IPS-18a (cell line): Measurements from ENCODE around the gene TAF6L.
"Not testable (repeated sequence)": the region's sequence is repeated elsewhere in the genome, so short reads cannot be mapped to it uniquely, and the experiment has no call there.

ENCODE experiments used
- H3K27ac ChIP-seq: one replicate; pipeline ENCODE4 v1.5.1; 2013; ENCODE audit warnings: low read length
- H3K27me3 ChIP-seq: one replicate; pipeline ENCODE4 v1.6.1; 2013; ENCODE audit warnings: mild to moderate bottlenecking, low read length; ENCODE audit not compliant: control insufficient read depth, insufficient read depth
- H3K36me3 ChIP-seq: one replicate; pipeline ENCODE4 v1.6.1; 2013; ENCODE audit warnings: low read depth, low read length; ENCODE audit not compliant: control insufficient read depth
- H3K4me1 ChIP-seq: one replicate; pipeline ENCODE4 v1.6.1; 2013; ENCODE audit warnings: low read depth, low read length; ENCODE audit not compliant: control insufficient read depth
- H3K4me3 ChIP-seq: one replicate; pipeline ENCODE4 v1.5.1; 2013; ENCODE audit warnings: low read length
- H3K9ac ChIP-seq: one replicate; pipeline ENCODE4 v1.6.1; 2013; ENCODE audit warnings: mild to moderate bottlenecking, low read length, moderate library complexity
- H3K9me3 ChIP-seq: one replicate; pipeline ENCODE4 v1.6.1; 2013; ENCODE audit warnings: low read depth, low read length; ENCODE audit not compliant: control insufficient read depth

TAF6L gene

DNA sequence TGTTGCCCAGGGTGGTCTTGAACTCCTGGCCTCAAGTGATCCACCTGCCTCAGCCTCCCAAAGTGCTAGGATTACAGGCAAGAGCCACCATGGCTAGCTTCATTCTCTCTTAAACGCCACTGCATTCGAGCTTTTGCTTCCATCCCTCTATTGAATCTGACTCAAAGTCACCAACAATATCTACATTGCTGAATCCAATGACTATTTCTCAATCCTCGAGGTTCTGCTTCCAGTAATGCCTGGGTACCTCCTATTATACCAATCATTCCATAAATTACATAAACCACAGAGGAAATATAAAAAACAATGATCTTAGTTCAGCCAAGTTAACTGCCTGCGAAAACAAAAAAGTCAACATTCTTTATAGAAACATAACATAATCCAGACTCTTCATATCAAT lies 45.9 kb downstream of the TAF6L start:
- no peaks in the 10 kb centered on the region for H3K4me1 ChIP-seq
- H3K27ac ChIP-seq: no peak overlapping the region
- H3K36me3 ChIP-seq: peaks cover 12% of the 10 kb centered on the region
- no peak overlapping the region for H3K9ac ChIP-seq
- H3K27me3 ChIP-seq: no peaks in the 10 kb centered on the region
- H3K4me3 ChIP-seq: no peak overlapping the region
- no peaks in the 10 kb centered on the region for H3K9me3 ChIP-seq

DNA sequence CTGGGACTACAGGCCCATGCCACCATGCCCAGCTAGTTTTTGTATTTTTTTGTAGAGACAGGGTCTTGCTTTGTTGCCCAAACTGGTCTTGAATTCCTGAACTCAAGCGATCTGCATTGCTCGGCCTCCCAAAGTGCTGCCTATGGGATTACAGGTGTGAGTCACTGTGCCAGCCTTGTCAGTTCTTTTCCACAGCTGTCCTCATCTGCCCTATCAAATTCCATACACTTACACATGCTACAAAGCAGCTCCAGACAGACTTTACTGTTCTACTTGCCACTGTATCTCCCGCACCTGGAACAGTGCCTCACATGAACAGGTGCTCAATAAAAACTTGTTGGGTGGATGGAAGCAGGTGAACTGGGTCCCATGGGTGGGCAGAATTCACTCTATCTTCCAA lies 52.5 kb downstream of the TAF6L start:
- H3K9ac ChIP-seq: no peak overlapping the region
- peaks cover 51% of the 10 kb centered on the region for H3K36me3 ChIP-seq
- no peaks in the 10 kb centered on the region for H3K27me3 ChIP-seq
- no peaks in the 10 kb centered on the region for H3K9me3 ChIP-seq
- H3K4me3 ChIP-seq: no peak overlapping the region
- H3K27ac ChIP-seq: no peak overlapping the region
- H3K4me1 ChIP-seq: no peaks in the 10 kb centered on the region

DNA sequence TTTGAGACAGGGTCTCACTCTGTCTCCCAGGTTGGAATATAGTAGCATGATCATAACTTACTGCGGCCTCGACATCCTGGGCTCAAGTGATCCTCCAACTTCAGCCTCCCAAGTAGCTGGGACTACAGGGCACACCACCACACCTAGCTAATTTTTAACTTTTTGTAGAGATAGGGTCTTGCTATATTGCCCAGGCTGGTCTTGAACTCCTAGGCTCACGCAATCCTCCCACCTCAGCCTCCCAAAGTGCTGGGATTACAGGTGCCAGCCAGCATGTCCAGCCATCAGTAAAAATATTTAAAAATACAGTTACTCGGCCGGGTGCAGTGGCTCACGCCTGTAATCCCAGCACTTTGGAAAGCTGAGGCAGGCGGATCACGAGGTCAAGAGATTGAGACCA lies 56.9 kb downstream of the TAF6L start:
- not testable (repeated sequence) for H3K4me3 ChIP-seq, H3K9ac ChIP-seq, H3K27ac ChIP-seq, H3K27me3 ChIP-seq, H3K4me1 ChIP-seq, H3K9me3 ChIP-seq
- peaks cover 33% of the 10 kb centered on the region for H3K36me3 ChIP-seq

DNA sequence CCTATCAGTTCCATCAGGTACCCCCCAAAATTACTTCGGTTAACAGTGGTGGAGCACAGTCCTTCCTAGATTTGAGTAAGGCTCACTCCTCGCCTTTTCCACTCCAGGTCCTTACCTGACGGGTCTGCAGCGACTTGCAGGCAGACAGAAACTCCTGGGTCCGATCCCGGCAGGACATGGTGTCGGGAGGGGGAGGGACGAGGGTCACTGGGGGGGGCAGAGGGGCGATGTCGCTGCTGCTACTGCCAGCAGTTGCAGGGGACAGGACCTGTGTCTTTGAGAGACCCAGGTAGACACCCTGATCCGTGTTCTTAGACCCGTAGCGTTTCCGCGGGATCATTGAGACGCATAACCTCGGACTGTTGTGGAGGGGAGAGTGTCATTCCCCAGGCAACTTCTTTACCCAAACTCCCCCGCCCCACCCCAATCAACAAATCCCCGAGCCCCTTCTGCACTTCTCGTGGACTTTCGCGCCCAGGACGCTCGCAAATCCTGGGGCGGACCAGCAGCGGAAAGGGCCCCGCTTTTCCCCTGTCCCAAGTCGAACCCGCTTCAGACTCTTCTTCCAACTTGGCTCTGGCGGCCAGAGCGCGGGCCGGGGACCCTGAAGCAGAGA lies 59.8 kb downstream of the TAF6L start:
- Histone ChIP-seq H3K4me3 (peak overlapping the region; percentile 81), H3K27me3 (no peaks in the 10 kb centered on the region), H3K9ac (peak overlapping the region; percentile 69), H3K27ac (peak overlapping the region; percentile 58), H3K9me3 (no peaks in the 10 kb centered on the region), H3K36me3 (peaks cover 35% of the 10 kb centered on the region), H3K4me1 (peaks cover 6% of the 10 kb centered on the region)

DNA sequence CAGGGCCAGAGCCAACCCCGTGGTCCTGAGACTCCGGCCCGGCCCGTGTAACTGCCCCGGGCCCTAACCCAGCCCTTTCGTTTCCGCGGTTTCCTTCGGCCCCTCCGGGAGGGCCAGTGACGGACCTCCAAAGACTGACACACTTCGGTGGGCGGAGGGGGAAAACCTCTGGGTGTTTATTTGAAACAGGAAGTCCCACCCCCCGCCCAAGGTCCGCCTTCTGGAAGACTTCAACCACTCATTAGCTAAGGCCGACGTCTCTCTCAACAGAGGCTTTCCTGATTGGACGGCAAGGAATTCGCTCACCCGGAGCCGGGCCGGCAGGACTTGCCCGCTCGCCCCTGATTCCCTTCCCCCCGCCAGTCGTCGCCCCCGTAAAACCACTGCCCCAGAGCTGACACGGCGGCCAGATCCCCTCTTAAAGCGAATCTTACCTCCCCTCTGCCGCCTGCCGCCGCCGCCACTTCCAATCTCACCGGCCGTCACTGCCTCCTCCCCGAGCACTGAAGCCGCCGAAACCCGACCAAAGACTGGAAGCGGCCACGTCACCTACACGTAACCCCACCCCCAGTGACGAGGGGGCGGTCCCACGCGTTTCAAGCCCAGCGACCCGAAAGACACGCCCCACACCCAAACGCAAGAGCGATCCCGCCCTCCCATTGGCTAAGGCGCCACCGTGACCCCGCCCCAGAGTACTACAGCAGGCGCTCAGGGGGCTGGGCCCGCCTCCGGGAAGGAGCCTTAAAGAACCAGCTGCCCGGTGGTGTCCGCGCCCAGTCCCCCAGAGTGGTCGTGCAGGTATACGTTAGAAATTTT lies 60.5 kb downstream of the TAF6L start, which contains the start of gene STX5:
TSS of gene STX5 (minus strand) at position 532 of the 816 bp plus-strand sequence. CDS start 808 bp downstream, outside the sequence.
- Histone ChIP-seq H3K9me3 (no peaks in the 10 kb centered on the region), H3K4me3 (peak within 1 kb of the TSS; percentile 81), H3K36me3 (peaks cover 40% of the 10 kb centered on the region), H3K27me3 (no peaks in the 10 kb centered on the region), H3K4me1 (peaks cover 6% of the 10 kb centered on the region), H3K27ac (peak within 1 kb of the TSS; percentile 58), H3K9ac (peak within 1 kb of the TSS; percentile 69)

DNA sequence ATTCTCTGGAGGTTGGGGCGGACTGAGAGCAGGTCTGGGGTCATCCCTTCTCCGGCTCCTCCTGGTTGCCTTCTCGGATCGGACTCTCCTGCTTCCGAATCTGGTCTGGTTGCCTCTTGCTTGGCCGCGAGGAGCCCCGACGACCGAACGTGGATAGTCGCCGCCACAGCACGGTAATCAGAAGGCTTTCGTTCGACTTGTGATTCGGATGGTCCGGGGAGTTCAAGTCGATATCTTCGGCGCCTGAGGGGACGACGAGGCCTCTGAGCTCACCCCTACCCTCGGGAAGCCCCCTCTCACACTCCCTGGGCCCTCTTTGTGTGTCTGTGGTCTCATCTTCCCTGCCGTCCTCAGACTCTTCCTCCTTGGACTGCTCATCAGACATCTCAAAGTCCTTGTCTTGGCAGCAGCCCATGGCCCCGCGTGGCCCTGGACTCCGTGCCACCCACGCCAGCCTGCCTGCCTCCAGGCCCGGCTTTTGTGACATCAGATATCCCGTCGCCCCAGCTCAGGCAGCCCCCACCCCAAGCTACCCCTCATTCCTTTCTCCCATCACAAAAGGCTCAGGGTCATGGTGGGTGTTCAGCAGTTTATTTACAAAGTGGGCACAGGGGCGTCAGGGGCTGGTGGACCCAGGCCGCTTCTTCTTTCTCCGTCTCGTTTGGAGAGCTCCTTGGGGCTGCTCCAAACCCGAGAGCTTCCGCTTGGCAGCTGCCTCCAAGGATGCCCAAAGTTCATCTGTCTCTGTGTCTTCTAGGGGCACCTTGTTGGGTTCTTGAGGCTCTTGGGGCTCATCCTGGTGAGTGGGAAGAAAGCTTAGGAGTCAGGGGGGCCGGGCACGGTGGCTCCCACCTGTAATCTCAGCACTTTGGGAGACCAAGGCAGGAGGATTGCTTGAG lies 61.4 kb downstream of the TAF6L start, which contains the start of gene TEX54:
TSS of gene TEX54 (minus strand) at position 506 of the 899 bp plus-strand sequence.
- Histone ChIP-seq H3K27me3 (no peaks in the 10 kb centered on the region), H3K4me1 (peaks cover 6% of the 10 kb centered on the region), H3K27ac (peak within 1 kb of the TSS; percentile 56), H3K9me3 (no peaks in the 10 kb centered on the region), H3K9ac (peak within 1 kb of the TSS; percentile 69), H3K4me3 (peak within 1 kb of the TSS; percentile 81), H3K36me3 (peaks cover 33% of the 10 kb centered on the region)

DNA sequence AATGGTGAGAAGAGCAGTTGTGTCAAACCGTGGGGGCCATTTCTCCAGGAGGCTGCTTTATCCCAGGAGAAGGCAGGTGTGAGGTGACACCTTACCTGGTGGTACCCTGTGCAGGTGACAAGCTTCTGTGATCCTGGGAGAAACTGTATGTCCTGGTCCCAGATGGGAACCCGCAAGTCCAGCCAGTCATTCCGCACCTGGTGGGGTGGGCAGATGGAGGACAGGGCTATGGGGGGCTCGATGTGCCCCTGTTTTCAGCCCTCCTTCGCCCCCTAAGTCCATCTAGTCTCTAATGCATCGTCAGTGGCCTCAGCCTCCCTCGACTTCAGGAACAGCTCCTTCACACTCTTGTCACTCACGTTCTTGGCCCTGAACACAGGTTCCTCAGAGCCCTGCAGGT lies 64.1 kb downstream of the TAF6L start:
- Histone ChIP-seq H3K4me1 (peaks cover 5% of the 10 kb centered on the region), H3K9ac (no peak overlapping the region), H3K27ac (no peak overlapping the region), H3K4me3 (no peak overlapping the region), H3K27me3 (no peaks in the 10 kb centered on the region), H3K9me3 (no peaks in the 10 kb centered on the region), H3K36me3 (peaks cover 35% of the 10 kb centered on the region)
